ENCODE results near the gene ATP11C.
"Not testable (repeated sequence)": the region's sequence is repeated elsewhere in the genome, so short reads cannot be mapped to it uniquely, and the experiment has no call there.

The ATP11C gene

DNA sequence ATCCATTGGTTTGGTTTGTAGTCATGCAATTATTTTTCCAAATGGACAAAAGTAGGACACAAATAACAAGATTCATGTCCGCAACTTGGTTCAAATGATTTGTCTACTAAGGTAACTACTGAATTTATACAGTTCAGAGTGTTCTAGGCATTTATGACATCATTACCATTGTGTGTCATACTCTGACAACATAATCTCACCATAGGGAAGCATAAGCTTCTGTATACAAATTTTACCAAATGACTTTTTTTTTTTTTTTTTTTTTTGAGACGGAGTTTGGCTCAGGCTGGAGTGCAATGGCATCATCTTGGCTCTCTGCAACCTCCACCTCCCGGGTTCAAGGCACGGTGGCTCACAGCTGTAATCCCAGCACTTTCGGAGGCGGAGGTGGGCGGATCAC lies 32.6 kb upstream of the ATP11C start, which contains the start of gene CXorf66:
TSS of gene CXorf66 (minus strand) at position 101 of the 400 bp plus-strand sequence. CDS start at position 76, 25 bp downstream.
- FAIRE-seq (no peak), DNase-seq (ENCODE audit: insufficient read length, low spot score) (no peak)
- TF ChIP-seq TAF1 (IDR thresholded peaks at IDR 0.05; ENCODE audit: low read depth, low read length) (no peak), POLR2A (IDR thresholded peaks at IDR 0.05; ENCODE audit: low read depth, low read length) (no peak), SPI1 (IDR thresholded peaks at IDR 0.05; ENCODE audit: low read depth, low read length) (no peak), PAX5 (IDR thresholded peaks at IDR 0.05; ENCODE audit: insufficient read depth, low read length, severe bottlenecking) (no peak), POU2F2 (IDR thresholded peaks at IDR 0.05; ENCODE audit: low read depth, low read length) (no peak), POLR2AphosphoS5 (IDR thresholded peaks at IDR 0.05; ENCODE audit: low read depth, low read length) (no peak)

DNA sequence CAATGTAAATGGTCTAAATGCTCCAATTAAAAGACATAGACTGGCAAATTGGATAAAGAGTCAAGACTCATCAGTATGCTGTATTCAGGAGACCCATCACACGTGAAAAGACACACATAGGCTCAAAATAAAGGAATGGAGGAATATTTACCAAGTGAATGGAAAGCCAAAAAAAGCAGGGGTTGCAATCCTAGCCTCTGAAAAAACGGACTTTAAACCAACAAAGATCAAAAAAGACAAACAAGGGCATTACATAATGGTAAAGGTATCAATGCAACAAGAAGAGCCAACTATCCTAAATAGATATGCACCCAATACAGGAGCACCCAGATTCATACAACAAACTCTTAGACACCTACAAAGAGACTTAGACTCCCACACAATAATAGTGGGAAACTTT lies 28.2 kb upstream of the ATP11C start:
- not testable (repeated sequence) for FAIRE-seq; DNase-seq (ENCODE audit: insufficient read length, low spot score)

DNA sequence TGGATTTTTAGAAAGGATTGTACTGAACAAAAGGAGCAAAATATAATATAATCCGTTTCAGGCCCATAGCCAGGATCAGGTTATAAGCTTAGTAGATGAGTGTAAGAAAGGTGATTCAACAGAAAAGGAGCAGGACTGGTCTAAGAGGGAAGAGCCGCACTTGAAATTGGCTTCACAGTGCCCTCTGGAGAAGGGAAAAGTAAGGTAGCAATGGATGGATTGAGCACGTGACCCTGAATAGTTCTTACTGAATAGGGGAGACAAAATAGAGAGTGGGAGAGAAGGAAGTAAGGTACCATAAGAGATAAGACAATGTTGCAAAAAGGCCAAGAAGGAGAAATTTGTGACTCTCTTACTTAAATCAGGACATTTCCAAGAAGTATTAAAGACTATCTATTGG lies 16.9 kb upstream of the ATP11C start:
- FAIRE-seq (no peak), DNase-seq (ENCODE audit: insufficient read length, low spot score) (no peak)
- TF ChIP-seq TAF1 (IDR thresholded peaks at IDR 0.05; ENCODE audit: low read depth, low read length) (no peak), POU2F2 (IDR thresholded peaks at IDR 0.05; ENCODE audit: low read depth, low read length) (no peak), PAX5 (IDR thresholded peaks at IDR 0.05; ENCODE audit: insufficient read depth, low read length, severe bottlenecking) (no peak), POLR2A (IDR thresholded peaks at IDR 0.05; ENCODE audit: low read depth, low read length) (no peak), POLR2AphosphoS5 (IDR thresholded peaks at IDR 0.05; ENCODE audit: low read depth, low read length) (no peak), SPI1 (IDR thresholded peaks at IDR 0.05; ENCODE audit: low read depth, low read length) (no peak)

DNA sequence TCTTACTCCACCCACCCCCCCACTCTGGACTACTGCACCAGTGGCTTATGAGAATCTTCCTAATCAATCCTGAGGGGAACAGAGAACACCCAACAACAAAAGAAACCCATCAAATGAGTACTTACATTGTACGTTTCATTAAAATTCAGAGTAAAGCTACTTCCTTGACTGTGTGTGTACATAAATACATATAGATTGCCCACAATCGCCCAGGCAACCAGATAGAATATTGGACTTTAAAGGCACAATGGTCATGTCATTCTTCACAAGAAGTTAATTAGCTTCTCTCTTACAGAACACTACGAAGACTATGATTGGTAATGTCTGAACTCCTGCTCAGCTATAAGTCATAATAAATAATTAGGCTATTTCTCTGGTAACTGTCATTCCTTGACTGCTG lies 12.2 kb upstream of the ATP11C start:
- no peak for TF ChIP-seq TAF1 (IDR thresholded peaks at IDR 0.05; ENCODE audit: low read depth, low read length)
- TF ChIP-seq POLR2A (IDR thresholded peaks at IDR 0.05; ENCODE audit: low read depth, low read length), result no peak
- TF ChIP-seq SPI1 (IDR thresholded peaks at IDR 0.05; ENCODE audit: low read depth, low read length), result no peak
- TF ChIP-seq POLR2AphosphoS5 (IDR thresholded peaks at IDR 0.05; ENCODE audit: low read depth, low read length), result no peak
- TF ChIP-seq PAX5 (IDR thresholded peaks at IDR 0.05; ENCODE audit: insufficient read depth, low read length, severe bottlenecking), result no peak
- TF ChIP-seq POU2F2 (IDR thresholded peaks at IDR 0.05; ENCODE audit: low read depth, low read length), result no peak
- no peak for FAIRE-seq

DNA sequence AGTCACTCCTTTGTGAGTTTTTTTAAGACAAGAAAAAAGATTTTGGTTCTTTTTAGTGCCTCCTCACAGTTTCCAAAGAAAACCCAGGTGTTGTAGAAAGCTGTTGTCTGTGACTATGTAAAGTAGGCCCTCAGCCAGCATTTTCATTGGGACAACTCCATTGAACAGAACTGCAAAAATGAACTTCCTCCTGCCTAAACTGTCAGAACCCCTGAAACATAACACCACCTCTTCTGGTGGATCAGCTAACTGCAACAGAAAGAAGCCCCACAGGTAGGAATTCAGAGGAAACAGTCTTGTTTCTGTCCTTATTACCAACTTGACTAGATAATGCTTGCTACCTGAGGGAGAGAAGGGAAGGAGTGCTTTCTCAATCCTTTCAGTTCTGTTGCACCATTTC lies 3.4 kb upstream of the ATP11C start:
- DNase-seq (ENCODE audit: insufficient read length, low spot score), result no peak
- TF ChIP-seq POU2F2 (IDR thresholded peaks at IDR 0.05; ENCODE audit: low read depth, low read length) (no peak), POLR2AphosphoS5 (IDR thresholded peaks at IDR 0.05; ENCODE audit: low read depth, low read length) (no peak), TAF1 (IDR thresholded peaks at IDR 0.05; ENCODE audit: low read depth, low read length) (no peak), POLR2A (IDR thresholded peaks at IDR 0.05; ENCODE audit: low read depth, low read length) (no peak)
- FAIRE-seq, result peak; percentile 84

More for the DNA sequence above, 12.2 kb upstream of the ATP11C start:
- no peak for DNase-seq (ENCODE audit: insufficient read length, low spot score)

DNA sequence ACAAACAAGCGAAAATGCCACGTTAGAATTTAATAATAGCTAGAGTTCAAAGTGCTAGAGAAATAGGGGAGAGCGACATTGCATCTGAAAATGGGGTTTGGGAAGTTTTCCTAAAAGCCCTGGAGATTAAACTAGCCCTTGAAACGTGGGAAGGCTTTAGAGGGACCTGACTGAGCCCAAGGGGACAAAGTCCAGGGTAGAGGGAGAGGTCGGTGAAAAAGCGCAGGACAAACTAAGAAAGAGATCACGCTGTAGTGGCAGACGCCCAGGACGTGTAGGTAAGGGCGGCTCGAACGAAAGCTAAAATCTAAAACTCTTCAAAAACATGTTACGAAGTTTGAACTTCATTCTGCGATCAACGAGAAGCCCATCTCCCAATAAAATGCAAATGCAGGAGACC lies 1.1 kb upstream of the ATP11C start:
- TF ChIP-seq TAF1 (IDR thresholded peaks at IDR 0.05; ENCODE audit: low read depth, low read length) (no peak), POLR2A (IDR thresholded peaks at IDR 0.05; ENCODE audit: low read depth, low read length) (no peak), PAX5 (IDR thresholded peaks at IDR 0.05; ENCODE audit: insufficient read depth, low read length, severe bottlenecking) (no peak), POU2F2 (IDR thresholded peaks at IDR 0.05; ENCODE audit: low read depth, low read length) (no peak), SPI1 (IDR thresholded peaks at IDR 0.05; ENCODE audit: low read depth, low read length) (no peak), POLR2AphosphoS5 (IDR thresholded peaks at IDR 0.05; ENCODE audit: low read depth, low read length) (no peak)
- no peak for DNase-seq (ENCODE audit: insufficient read length, low spot score)
- no peak for FAIRE-seq

DNA sequence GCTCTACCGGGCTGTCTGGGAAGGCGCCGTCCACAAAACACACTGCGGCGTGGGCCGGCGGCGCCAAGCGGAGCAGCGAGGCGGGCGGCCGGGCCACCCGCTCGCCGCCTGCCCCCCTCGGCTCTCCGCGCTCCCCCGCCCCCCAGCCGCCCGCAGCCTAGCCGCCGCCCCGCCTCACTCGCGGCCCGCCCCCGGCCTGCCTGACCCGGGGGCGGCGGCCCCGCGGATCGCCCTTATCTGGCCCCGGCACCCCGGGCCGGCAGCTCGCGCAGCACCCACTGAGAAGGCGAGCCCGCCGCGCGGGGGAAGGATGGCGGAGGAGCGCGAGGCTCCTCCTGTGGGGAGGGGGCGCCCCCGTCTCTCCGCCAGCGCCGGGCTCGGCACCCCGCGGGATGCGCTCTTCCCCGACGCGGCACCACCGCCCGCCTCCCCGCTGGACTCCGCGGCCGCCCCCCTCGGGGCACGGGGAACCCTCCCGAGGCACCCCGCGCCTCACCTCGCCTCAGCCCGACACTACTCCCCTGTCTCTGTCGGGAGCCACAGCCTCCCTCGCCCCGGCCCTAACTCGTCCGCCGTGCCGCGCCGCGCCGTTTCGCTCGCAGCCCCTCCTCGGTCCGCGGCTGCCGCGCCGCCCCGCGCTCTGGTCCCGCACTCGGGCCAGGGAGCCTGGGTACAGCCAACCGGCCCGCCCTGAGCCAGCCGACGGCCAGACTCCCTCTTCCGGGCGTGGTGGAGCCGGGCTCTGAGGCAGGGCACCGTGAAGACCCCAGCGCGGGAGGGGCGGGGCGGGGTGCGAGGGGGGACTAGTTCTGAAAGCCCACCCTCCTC lies 566 bp downstream of the ATP11C start:
- FAIRE-seq (peak; percentile 56), DNase-seq (ENCODE audit: insufficient read length, low spot score) (no peak)
- TF ChIP-seq POU2F2 (IDR thresholded peaks at IDR 0.05; ENCODE audit: low read depth, low read length) (no peak), POLR2AphosphoS5 (IDR thresholded peaks at IDR 0.05; ENCODE audit: low read depth, low read length) (no peak), TAF1 (IDR thresholded peaks at IDR 0.05; ENCODE audit: low read depth, low read length) (no peak), POLR2A (IDR thresholded peaks at IDR 0.05; ENCODE audit: low read depth, low read length) (no peak), PAX5 (IDR thresholded peaks at IDR 0.05; ENCODE audit: insufficient read depth, low read length, severe bottlenecking) (no peak), SPI1 (IDR thresholded peaks at IDR 0.05; ENCODE audit: low read depth, low read length) (no peak)

DNA sequence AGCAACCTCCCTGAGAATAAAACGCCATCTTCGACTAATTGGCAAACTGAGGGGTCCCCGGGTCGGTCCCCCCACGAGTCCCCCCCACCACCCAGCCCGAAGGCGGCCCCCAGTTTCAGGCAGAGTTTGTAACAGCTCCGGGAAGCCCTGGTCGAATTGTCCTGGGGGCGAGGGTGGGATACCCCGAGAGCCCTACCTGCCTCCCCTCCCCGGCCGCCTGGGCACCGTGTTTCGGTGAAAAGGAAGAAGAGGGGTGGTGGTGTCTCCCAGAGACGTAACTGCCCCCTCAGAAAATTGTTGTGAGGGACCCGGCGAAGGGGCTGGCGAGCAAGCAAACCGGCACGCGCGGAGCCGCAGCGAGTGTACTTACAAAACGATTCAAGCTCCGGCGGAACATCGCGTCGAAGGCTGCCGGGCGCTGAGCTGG lies 1.2 kb downstream of the ATP11C start:
- no peak for TF ChIP-seq POU2F2 (IDR thresholded peaks at IDR 0.05; ENCODE audit: low read depth, low read length)
- no peak for TF ChIP-seq POLR2AphosphoS5 (IDR thresholded peaks at IDR 0.05; ENCODE audit: low read depth, low read length)
- TF ChIP-seq SPI1 (IDR thresholded peaks at IDR 0.05; ENCODE audit: low read depth, low read length), result no peak
- no peak for TF ChIP-seq POLR2A (IDR thresholded peaks at IDR 0.05; ENCODE audit: low read depth, low read length)
- TF ChIP-seq TAF1 (IDR thresholded peaks at IDR 0.05; ENCODE audit: low read depth, low read length), result no peak
- FAIRE-seq, result no peak
- no peak for DNase-seq (ENCODE audit: insufficient read length, low spot score)

DNA sequence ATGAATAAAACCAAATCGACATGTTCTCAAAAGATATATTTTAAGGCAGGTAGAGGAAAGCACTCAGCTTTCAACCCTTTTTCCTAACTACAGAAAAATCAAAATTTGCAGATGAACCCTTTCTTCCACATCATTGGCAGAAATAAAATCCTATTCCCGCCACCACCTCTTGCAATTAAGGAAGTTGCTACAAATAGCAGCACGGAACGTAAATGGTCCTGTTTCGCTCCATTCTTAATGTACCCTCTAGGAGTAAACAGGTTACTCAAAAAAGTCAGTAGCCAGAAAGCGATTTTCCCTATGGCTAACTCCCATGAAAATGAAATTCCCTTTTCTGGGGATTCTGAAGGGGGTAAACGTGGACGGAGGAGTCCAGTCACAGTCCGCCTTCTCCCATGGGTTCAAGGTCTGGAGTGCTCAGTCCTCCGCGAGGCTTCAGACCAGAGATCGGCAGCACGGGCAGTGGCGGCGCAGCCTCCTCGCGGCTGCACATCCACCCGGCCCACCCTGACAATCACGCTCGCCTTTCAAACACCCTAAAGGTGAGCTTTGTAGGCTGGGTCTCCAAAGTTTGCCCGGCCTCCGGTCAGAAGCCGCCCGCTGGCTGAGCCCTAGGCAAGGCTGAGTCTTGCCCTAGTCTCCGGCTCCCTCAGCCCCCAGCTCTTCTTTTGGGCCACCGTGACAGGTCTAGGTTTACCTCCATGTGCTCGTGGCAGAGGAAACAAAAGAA lies 1.8 kb downstream of the ATP11C start:
- DNase-seq (ENCODE audit: insufficient read length, low spot score) (no peak), FAIRE-seq (peak; percentile 90)
- TF ChIP-seq TAF1 (IDR thresholded peaks at IDR 0.05; ENCODE audit: low read depth, low read length), result no peak
- TF ChIP-seq POLR2AphosphoS5 (IDR thresholded peaks at IDR 0.05; ENCODE audit: low read depth, low read length), result no peak

DNA sequence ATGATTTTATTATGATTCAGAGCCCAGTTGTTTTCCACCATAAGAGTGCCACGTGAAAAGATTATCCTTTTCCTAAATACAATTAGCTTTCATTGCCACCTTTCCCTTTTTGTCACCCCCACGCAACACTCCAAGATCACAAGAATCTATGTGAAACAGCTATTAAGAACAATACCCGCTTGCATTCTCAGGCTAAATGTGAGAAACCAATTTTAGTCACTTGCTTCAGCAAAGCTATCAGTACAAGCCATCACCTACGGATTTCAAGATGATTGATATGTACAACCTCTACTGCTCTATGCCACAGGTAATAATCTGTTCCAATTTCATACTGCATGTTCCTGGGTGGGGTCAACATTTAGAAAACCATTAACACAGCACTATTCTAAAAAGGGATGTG lies 2.5 kb downstream of the ATP11C start:
- DNase-seq (ENCODE audit: insufficient read length, low spot score) (no peak), FAIRE-seq (peak; percentile 65)
- TF ChIP-seq POU2F2 (IDR thresholded peaks at IDR 0.05; ENCODE audit: low read depth, low read length) (no peak), POLR2A (IDR thresholded peaks at IDR 0.05; ENCODE audit: low read depth, low read length) (no peak), TAF1 (IDR thresholded peaks at IDR 0.05; ENCODE audit: low read depth, low read length) (no peak), SPI1 (IDR thresholded peaks at IDR 0.05; ENCODE audit: low read depth, low read length) (no peak), PAX5 (IDR thresholded peaks at IDR 0.05; ENCODE audit: insufficient read depth, low read length, severe bottlenecking) (no peak), POLR2AphosphoS5 (IDR thresholded peaks at IDR 0.05; ENCODE audit: low read depth, low read length) (no peak)
